Measurements from ENCODE around the gene ZBTB40.

ZBTB40 gene

GRCh38 chr1:22529901-22530621 is 78.4 kb downstream of the ZBTB40 start:
- no peak for FAIRE-seq

GRCh38 chr1:22530715-22531114 is 79.1 kb downstream of the ZBTB40 start:
- no peak for DNase-seq (ENCODE audit: low spot score)
- no peak for FAIRE-seq

More at GRCh38 chr1:22529901-22530621, 78.4 kb downstream of the ZBTB40 start:
- no peak for DNase-seq (ENCODE audit: low spot score)

GRCh38 chr1:22531251-22531650 is 79.6 kb downstream of the ZBTB40 start:
- FAIRE-seq (no peak), DNase-seq (ENCODE audit: low spot score) (no peak)

GRCh38 chr1:22533244-22533895 is 81.7 kb downstream of the ZBTB40 start:
- FAIRE-seq (no peak), DNase-seq (ENCODE audit: low spot score) (no peak)

GRCh38 chr1:22534951-22535350 is 83.3 kb downstream of the ZBTB40 start:
- no peak for DNase-seq (ENCODE audit: low spot score)
- no peak for FAIRE-seq

GRCh38 chr1:22535399-22535798 is 83.7 kb downstream of the ZBTB40 start:
- DNase-seq (ENCODE audit: low spot score) (no peak), FAIRE-seq (no peak)

- FAIRE-seq: no peak
- no peak for DNase-seq (ENCODE audit: low spot score)
These were observed 84.9 kb downstream of the ZBTB40 start for GRCh38 chr1:22536506-22536905.

GRCh38 chr1:22537441-22538139 is 85.9 kb downstream of the ZBTB40 start:
- FAIRE-seq: no peak

GRCh38 chr1:22539510-22540118 is 88.0 kb downstream of the ZBTB40 start:
- DNase-seq (ENCODE audit: low spot score) (no peak), FAIRE-seq (no peak)

More at GRCh38 chr1:22537441-22538139, 85.9 kb downstream of the ZBTB40 start:
- no peak for DNase-seq (ENCODE audit: low spot score)

GRCh38 chr1:22540337-22540736 is 88.7 kb downstream of the ZBTB40 start:
- FAIRE-seq (no peak), DNase-seq (ENCODE audit: low spot score) (no peak)

GRCh38 chr1:22542886-22543285 is 91.2 kb downstream of the ZBTB40 start:
- DNase-seq (ENCODE audit: low spot score) (no peak), FAIRE-seq (no peak)

GRCh38 chr1:22543679-22544078 is 92.0 kb downstream of the ZBTB40 start:
- DNase-seq (ENCODE audit: low spot score) (no peak), FAIRE-seq (no peak)

- DNase-seq (ENCODE audit: low spot score) (no peak), FAIRE-seq (no peak)
These were observed 93.0 kb downstream of the ZBTB40 start for GRCh38 chr1:22544606-22545005.

- DNase-seq (ENCODE audit: low spot score): no peak
These were observed 93.5 kb downstream of the ZBTB40 start for GRCh38 chr1:22545141-22545540.

GRCh38 chr1:22547186-22547817 is 95.7 kb downstream of the ZBTB40 start:
- FAIRE-seq (no peak), DNase-seq (ENCODE audit: low spot score) (no peak)

More at GRCh38 chr1:22545141-22545540, 93.5 kb downstream of the ZBTB40 start:
- FAIRE-seq: no peak

GRCh38 chr1:22547818-22548462 is 96.3 kb downstream of the ZBTB40 start:
- no peak for FAIRE-seq

GRCh38 chr1:22550021-22550420 is 98.4 kb downstream of the ZBTB40 start:
- no peak for FAIRE-seq
- no peak for DNase-seq (ENCODE audit: low spot score)

More at GRCh38 chr1:22547818-22548462, 96.3 kb downstream of the ZBTB40 start:
- no peak for DNase-seq (ENCODE audit: low spot score)

- DNase-seq (ENCODE audit: low spot score) (no peak), FAIRE-seq (no peak)
These were observed 99.9 kb downstream of the ZBTB40 start for GRCh38 chr1:22551591-22551990.

GRCh38 chr1:22552021-22552420 is 100.4 kb downstream of the ZBTB40 start:
- FAIRE-seq (no peak), DNase-seq (ENCODE audit: low spot score) (no peak)

GRCh38 chr1:22553104-22553880 is 101.6 kb downstream of the ZBTB40 start:
- no peak for FAIRE-seq

More at GRCh38 chr1:22553104-22553880, 101.6 kb downstream of the ZBTB40 start:
- no peak for DNase-seq (ENCODE audit: low spot score)
